Liver (tissue), 9 donors: ENCODE measurements around the gene CLASP2. TPM values are rescaled to one million over a fixed set of nuclear protein-coding genes. Genes with fewer than 3 reads are reported as not detected.

Experiments used
- DNase-seq: peaks from one replicate; pipeline ENCODE4 v3.0.0-alpha.2; 2017; ENCODE audit warnings: low spot score
- H3K27ac ChIP-seq, 2 donors: one replicate each; pipeline ENCODE4 v1.7.0; 2013; ENCODE audit warnings: inconsistent platforms in 2 of 2, low read length in 2 of 2, control low read depth in 1 of 2, low read depth in 1 of 2, mild to moderate bottlenecking in 1 of 2
- H3K27me3 ChIP-seq, 4 donors: one replicate each; pipeline versions ENCODE4 v1.6.1 to v1.7.0; 2013; ENCODE audit warnings: low read length in 3 of 4, inconsistent platforms in 1 of 4, mild to moderate bottlenecking in 1 of 4, moderate library complexity in 1 of 4; ENCODE audit not compliant: control insufficient read depth in 4 of 4, insufficient read depth in 4 of 4
- H3K36me3 ChIP-seq, 4 donors: one replicate each; pipeline versions ENCODE4 v1.6.1 to v1.7.0; 2013; ENCODE audit warnings: low read length in 3 of 4, mild to moderate bottlenecking in 3 of 4, low read depth in 1 of 4, moderate library complexity in 1 of 4; ENCODE audit not compliant: control insufficient read depth in 4 of 4, insufficient read depth in 3 of 4
- H3K4me1 ChIP-seq, 4 donors: one replicate each; pipeline versions ENCODE4 v1.6.1 to v1.7.0; 2013; ENCODE audit warnings: low read length in 3 of 4, mild to moderate bottlenecking in 3 of 4, moderate library complexity in 1 of 4; ENCODE audit not compliant: control insufficient read depth in 4 of 4, insufficient read depth in 4 of 4
- H3K4me3 ChIP-seq, 3 donors: one replicate each; pipeline versions ENCODE4 v1.6.1 to v1.7.0; 2013; ENCODE audit warnings: low read length in 3 of 3, control low read depth in 1 of 3, low read depth in 1 of 3, mild to moderate bottlenecking in 1 of 3
- H3K9ac ChIP-seq, 2 donors: one replicate each; pipeline ENCODE4 v1.7.0; 2013; ENCODE audit warnings: low read length in 2 of 2, mild to moderate bottlenecking in 2 of 2, moderate library complexity in 2 of 2, control low read depth in 1 of 2, low read depth in 1 of 2
- H3K9me3 ChIP-seq, 4 donors: one replicate each; pipeline versions ENCODE4 v1.6.1 to v1.7.0; 2013; ENCODE audit warnings: low read length in 3 of 4; ENCODE audit not compliant: control insufficient read depth in 4 of 4
- EGR1 ChIP-seq, 2 donors: IDR thresholded peaks; 2 replicates each; pipeline ENCODE4 v1.6.1; 2016 to 2018; ENCODE audit warnings: antibody characterized with exemption in 2 of 2, low read depth in 2 of 2
- FOXA1 ChIP-seq: IDR thresholded peaks from 2 replicates; pipeline ENCODE4 v1.6.1; 2016; ENCODE audit warnings: antibody characterized with exemption
- FOXA2 ChIP-seq: IDR thresholded peaks from 2 replicates; pipeline ENCODE4 v1.6.1; 2016; ENCODE audit warnings: antibody characterized with exemption
- GABPA ChIP-seq, 2 donors: IDR thresholded peaks in 1 of 2; conservative IDR thresholded peaks in 1 of 2; 2 replicates each; pipeline ENCODE4 v1.6.1; 2016; ENCODE audit warnings: antibody characterized with exemption in 2 of 2, mild to moderate bottlenecking in 1 of 2, moderate library complexity in 1 of 2
- HNF4A ChIP-seq, 2 donors: conservative IDR thresholded peaks; 2 replicates each; pipeline ENCODE4 v1.6.1; 2016; ENCODE audit warnings: antibody characterized with exemption in 2 of 2, mild to moderate bottlenecking in 2 of 2
- HNF4G ChIP-seq: IDR thresholded peaks from 2 replicates; pipeline ENCODE4 v1.6.1; 2016; ENCODE audit warnings: antibody characterized with exemption
- JUND ChIP-seq, 2 donors: IDR thresholded peaks; 2 replicates each; pipeline ENCODE4 v1.6.1; 2016; ENCODE audit warnings: antibody characterized with exemption in 2 of 2
- NR2F2 ChIP-seq: IDR thresholded peaks from 2 replicates; pipeline ENCODE4 v1.6.1; 2016; ENCODE audit warnings: antibody characterized with exemption
- RAD21 ChIP-seq, 2 donors: IDR thresholded peaks; 2 replicates each; pipeline ENCODE4 v1.6.1; 2016; ENCODE audit warnings: antibody characterized with exemption in 2 of 2, mild to moderate bottlenecking in 2 of 2
- RXRA ChIP-seq, 2 donors: IDR thresholded peaks; 2 replicates each; pipeline ENCODE4 v1.6.1; 2017 to 2018; ENCODE audit warnings: antibody characterized with exemption in 2 of 2, mild to moderate bottlenecking in 1 of 2
- SP1 ChIP-seq: IDR thresholded peaks from 2 replicates; pipeline ENCODE4 v1.6.1; 2018; ENCODE audit warnings: antibody characterized with exemption, mild to moderate bottlenecking
- TAF1 ChIP-seq: conservative IDR thresholded peaks from 2 replicates; pipeline ENCODE4 v1.6.1; 2016; ENCODE audit warnings: antibody characterized with exemption, mild to moderate bottlenecking
- YY1 ChIP-seq: IDR thresholded peaks from 2 replicates; pipeline ENCODE4 v1.6.1; 2016; ENCODE audit warnings: antibody characterized with exemption, mild to moderate bottlenecking
- WGBS: extraction: QIAGEN DNeasy Blood & Tissue Kit; methylation state at CpG from one replicate; pipeline ENCODE4 v1.1.7; 2013; 5-methylcytosine and 5-hydroxymethylcytosine counted together
- polyA plus RNA-seq, 2 donors: library from polyadenylated mRNA; stranded (reverse) in 1 of 2; unstranded in 1 of 2; fragments of 200-250 nt in 1 of 2; fragments of >200 nt in 1 of 2; fragmentation: Nextera tagmentation in 1 of 2; extraction: Ambion mirVana in 1 of 2; gene quantifications; one replicate each; pipeline versions ENCODE4 v1.2.1 to v1.2.3, GENCODE V29; 2013 to 2015
- total RNA-seq, 2 donors: library from RNA; depleted of rRNA; stranded (reverse); fragments of >200 nt; gene quantifications; one replicate each; pipeline ENCODE4 v1.2.3, GENCODE V29; 2014
- TF ChIP-seq, protein P1 (sequence below): IDR thresholded peaks from 2 replicates; pipeline ENCODE4 v1.6.1; 2016; ENCODE audit warnings: antibody characterized with exemption
- TF ChIP-seq, protein P2 (sequence below): IDR thresholded peaks from 2 replicates; pipeline ENCODE4 v1.6.1; 2016; ENCODE audit warnings: antibody characterized with exemption
- TF ChIP-seq, protein P3 (sequence below): IDR thresholded peaks from 2 replicates; pipeline ENCODE4 v1.6.1; 2016; ENCODE audit warnings: antibody characterized with exemption
- TF ChIP-seq, protein P4 (sequence below): IDR thresholded peaks from 2 replicates; pipeline ENCODE4 v1.6.1; 2016; ENCODE audit warnings: antibody characterized with exemption, mild to moderate bottlenecking
- TF ChIP-seq, protein P5 (sequence below): fragments of 150-350 bp; IDR thresholded peaks from 2 replicates; pipeline ENCODE4 v1.5.1; 2017; ENCODE audit warnings: improper control_type of control experiment, low read depth, low read length; ENCODE audit not compliant: missing input control
- donor health status: healthy.
- donor health status: healthy.
- donor health status: healthy.
- donor health status: healthy.
- donor health status: healthy.

CLASP2 gene
- total and polyA plus RNA-seq, 4 donors: 3.7 to 27.6 (median 17.3) TPM

DNA sequence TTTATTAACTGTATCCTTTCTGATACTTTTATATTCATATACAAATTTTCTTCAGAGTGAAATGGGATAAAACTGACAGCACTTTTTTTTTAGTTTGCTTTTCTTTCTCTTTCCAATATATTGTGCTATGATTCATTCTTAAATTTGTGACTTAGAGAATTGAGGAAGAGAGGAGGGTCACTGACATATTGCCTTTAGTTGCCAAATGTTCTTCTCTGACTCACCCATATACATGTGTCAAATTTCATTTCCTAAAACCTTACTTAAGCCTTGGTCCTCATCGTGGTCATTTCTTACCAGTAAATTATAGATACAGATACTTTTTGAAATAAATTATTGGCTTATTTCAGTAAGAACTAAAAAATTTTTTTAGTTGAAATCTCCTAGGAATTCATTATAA is 53.9 kb downstream of the CLASP2 start:
- no peaks in the 10 kb centered on the region for H3K27me3 ChIP-seq
- no peak overlapping the region for H3K27ac ChIP-seq
- no peak overlapping the region for H3K9ac ChIP-seq
- H3K4me1 ChIP-seq: no peaks in the 10 kb centered on the region
- WGBS: 66% methylated on average over 1 of the region's 1 CpG
- H3K9me3 ChIP-seq: no peaks in the 10 kb centered on the region
- H3K36me3 ChIP-seq: no peaks in the 10 kb centered on the region
- no peak overlapping the region for H3K4me3 ChIP-seq
- no peak for TF ChIP-seq FOXA1
- TF ChIP-seq EGR1 (IDR thresholded peaks at IDR 0.05; ENCODE audit: low read depth in 2 of 2): no peak
- no peak for TF ChIP-seq NR2F2
- TF ChIP-seq, protein P1, sequence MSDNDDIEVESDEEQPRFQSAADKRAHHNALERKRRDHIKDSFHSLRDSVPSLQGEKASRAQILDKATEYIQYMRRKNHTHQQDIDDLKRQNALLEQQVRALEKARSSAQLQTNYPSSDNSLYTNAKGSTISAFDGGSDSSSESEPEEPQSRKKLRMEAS: no peak
- TF ChIP-seq, protein P2, sequence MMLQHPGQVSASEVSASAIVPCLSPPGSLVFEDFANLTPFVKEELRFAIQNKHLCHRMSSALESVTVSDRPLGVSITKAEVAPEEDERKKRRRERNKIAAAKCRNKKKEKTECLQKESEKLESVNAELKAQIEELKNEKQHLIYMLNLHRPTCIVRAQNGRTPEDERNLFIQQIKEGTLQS: no peak
- no peak for TF ChIP-seq TAF1
- TF ChIP-seq JUND (IDR thresholded peaks at IDR 0.05): no peak
- TF ChIP-seq, protein P3, sequence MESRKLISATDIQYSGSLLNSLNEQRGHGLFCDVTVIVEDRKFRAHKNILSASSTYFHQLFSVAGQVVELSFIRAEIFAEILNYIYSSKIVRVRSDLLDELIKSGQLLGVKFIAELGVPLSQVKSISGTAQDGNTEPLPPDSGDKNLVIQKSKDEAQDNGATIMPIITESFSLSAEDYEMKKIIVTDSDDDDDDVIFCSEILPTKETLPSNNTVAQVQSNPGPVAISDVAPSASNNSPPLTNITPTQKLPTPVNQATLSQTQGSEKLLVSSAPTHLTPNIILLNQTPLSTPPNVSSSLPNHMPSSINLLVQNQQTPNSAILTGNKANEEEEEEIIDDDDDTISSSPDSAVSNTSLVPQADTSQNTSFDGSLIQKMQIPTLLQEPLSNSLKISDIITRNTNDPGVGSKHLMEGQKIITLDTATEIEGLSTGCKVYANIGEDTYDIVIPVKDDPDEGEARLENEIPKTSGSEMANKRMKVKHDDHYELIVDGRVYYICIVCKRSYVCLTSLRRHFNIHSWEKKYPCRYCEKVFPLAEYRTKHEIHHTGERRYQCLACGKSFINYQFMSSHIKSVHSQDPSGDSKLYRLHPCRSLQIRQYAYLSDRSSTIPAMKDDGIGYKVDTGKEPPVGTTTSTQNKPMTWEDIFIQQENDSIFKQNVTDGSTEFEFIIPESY: no peak
- no peak for TF ChIP-seq RAD21 (IDR thresholded peaks at IDR 0.05)
- TF ChIP-seq SP1: no peak
- TF ChIP-seq, protein P4, sequence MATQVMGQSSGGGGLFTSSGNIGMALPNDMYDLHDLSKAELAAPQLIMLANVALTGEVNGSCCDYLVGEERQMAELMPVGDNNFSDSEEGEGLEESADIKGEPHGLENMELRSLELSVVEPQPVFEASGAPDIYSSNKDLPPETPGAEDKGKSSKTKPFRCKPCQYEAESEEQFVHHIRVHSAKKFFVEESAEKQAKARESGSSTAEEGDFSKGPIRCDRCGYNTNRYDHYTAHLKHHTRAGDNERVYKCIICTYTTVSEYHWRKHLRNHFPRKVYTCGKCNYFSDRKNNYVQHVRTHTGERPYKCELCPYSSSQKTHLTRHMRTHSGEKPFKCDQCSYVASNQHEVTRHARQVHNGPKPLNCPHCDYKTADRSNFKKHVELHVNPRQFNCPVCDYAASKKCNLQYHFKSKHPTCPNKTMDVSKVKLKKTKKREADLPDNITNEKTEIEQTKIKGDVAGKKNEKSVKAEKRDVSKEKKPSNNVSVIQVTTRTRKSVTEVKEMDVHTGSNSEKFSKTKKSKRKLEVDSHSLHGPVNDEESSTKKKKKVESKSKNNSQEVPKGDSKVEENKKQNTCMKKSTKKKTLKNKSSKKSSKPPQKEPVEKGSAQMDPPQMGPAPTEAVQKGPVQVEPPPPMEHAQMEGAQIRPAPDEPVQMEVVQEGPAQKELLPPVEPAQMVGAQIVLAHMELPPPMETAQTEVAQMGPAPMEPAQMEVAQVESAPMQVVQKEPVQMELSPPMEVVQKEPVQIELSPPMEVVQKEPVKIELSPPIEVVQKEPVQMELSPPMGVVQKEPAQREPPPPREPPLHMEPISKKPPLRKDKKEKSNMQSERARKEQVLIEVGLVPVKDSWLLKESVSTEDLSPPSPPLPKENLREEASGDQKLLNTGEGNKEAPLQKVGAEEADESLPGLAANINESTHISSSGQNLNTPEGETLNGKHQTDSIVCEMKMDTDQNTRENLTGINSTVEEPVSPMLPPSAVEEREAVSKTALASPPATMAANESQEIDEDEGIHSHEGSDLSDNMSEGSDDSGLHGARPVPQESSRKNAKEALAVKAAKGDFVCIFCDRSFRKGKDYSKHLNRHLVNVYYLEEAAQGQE: no peak
- no peak for TF ChIP-seq FOXA2
- no peak for TF ChIP-seq HNF4A (conservative IDR thresholded peaks at IDR 0.05)
- TF ChIP-seq, protein P5, sequence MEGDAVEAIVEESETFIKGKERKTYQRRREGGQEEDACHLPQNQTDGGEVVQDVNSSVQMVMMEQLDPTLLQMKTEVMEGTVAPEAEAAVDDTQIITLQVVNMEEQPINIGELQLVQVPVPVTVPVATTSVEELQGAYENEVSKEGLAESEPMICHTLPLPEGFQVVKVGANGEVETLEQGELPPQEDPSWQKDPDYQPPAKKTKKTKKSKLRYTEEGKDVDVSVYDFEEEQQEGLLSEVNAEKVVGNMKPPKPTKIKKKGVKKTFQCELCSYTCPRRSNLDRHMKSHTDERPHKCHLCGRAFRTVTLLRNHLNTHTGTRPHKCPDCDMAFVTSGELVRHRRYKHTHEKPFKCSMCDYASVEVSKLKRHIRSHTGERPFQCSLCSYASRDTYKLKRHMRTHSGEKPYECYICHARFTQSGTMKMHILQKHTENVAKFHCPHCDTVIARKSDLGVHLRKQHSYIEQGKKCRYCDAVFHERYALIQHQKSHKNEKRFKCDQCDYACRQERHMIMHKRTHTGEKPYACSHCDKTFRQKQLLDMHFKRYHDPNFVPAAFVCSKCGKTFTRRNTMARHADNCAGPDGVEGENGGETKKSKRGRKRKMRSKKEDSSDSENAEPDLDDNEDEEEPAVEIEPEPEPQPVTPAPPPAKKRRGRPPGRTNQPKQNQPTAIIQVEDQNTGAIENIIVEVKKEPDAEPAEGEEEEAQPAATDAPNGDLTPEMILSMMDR: no peak
- TF ChIP-seq YY1: no peak
- no peak for TF ChIP-seq GABPA (IDR thresholded peaks at IDR 0.05 in 1 of 2, conservative IDR thresholded peaks at IDR 0.05 in 1 of 2)
- TF ChIP-seq HNF4G: no peak
- DNase-seq: no peak

DNA sequence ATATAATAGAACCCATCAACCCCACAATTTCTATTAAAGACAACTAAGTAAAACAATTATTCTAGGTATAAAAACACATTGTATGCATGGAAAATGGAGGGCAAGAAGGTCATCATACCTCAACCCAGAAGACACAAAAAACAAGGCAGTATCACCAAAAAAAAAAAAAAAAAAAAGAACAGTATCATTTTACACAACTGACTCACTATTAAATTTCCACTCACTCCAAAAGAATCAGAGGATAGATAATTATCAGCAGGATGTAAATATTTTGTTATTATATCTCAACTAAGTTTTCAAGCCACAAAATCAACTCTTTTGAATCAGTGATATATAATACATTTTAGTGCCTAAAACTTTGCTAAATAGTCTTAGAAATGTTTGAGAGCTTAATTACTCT is 55.0 kb downstream of the CLASP2 start:
- no peak overlapping the region for H3K9ac ChIP-seq

More for the DNA sequence above, 55.0 kb downstream of the CLASP2 start:
- H3K27me3 ChIP-seq: no peaks in the 10 kb centered on the region
- DNase-seq: no peak
- H3K9me3 ChIP-seq: no peaks in the 10 kb centered on the region
- peaks cover 3 to 7% (median 5%) of the 10 kb centered on the region in 4 donors for H3K4me1 ChIP-seq
- TF ChIP-seq TAF1: no peak
- no peak for TF ChIP-seq FOXA2
- no peak for TF ChIP-seq GABPA (IDR thresholded peaks at IDR 0.05 in 1 of 2, conservative IDR thresholded peaks at IDR 0.05 in 1 of 2)
- no peak for TF ChIP-seq RXRA (IDR thresholded peaks at IDR 0.05)
- no peak for TF ChIP-seq RAD21 (IDR thresholded peaks at IDR 0.05)
- TF ChIP-seq, protein P4: no peak
- H3K4me3 ChIP-seq: no peak overlapping the region
- H3K27ac ChIP-seq: no peak overlapping the region
- no peaks in the 10 kb centered on the region for H3K36me3 ChIP-seq
